C4-2B (cell line): ENCODE measurements around the gene DAPK1.
A peak's percentile ranks its signal among the peaks of the same experiment; 100 is the strongest.

Experiments used
- H3K27ac ChIP-seq: fragments of 450-650 bp; 2 replicates; pipeline ENCODE4 v1.5.1; 2017
- CTCF ChIP-seq: fragments of 450-650 bp; conservative IDR thresholded peaks from 2 replicates; pipeline ENCODE4 v1.5.1; 2017; ENCODE audit warnings: mild to moderate bottlenecking
- ZFX ChIP-seq: fragments of 450-650 bp; IDR thresholded peaks from 2 replicates; pipeline ENCODE4 v1.6.1; 2017

DAPK1 gene

GRCh38 chr9:87718852-87719612 is 221.4 kb downstream of the DAPK1 start:
- TF ChIP-seq CTCF (no peak), ZFX (no peak)

GRCh38 chr9:87720173-87720572 is 222.5 kb downstream of the DAPK1 start:
- no peak overlapping the region for H3K27ac ChIP-seq
- no peak for TF ChIP-seq CTCF
- no peak for TF ChIP-seq ZFX

More at GRCh38 chr9:87718852-87719612, 221.4 kb downstream of the DAPK1 start:
- H3K27ac ChIP-seq = no peak overlapping the region

GRCh38 chr9:87722393-87723088 is 224.9 kb downstream of the DAPK1 start:
- no peak overlapping the region for H3K27ac ChIP-seq
- TF ChIP-seq CTCF (no peak), ZFX (no peak)

- H3K27ac ChIP-seq = peak overlapping the region; percentile 78
- TF ChIP-seq CTCF (no peak), ZFX (no peak)
Observed at GRCh38 chr9:87725356-87725899, 227.8 kb downstream of the DAPK1 start.

- H3K27ac ChIP-seq = peak within 1 kb of the TSS; percentile 78
- peak; percentile 56 for TF ChIP-seq CTCF
- peak; percentile 98 for TF ChIP-seq ZFX
Observed at GRCh38 chr9:87725900-87726709, 228.4 kb downstream of the DAPK1 start, which contains the start of gene CTSL. CTSL (plus strand) TSS chr9:87726119; CDS start chr9:87727604, 1,485 bp downstream.

- H3K27ac ChIP-seq = no peak overlapping the region
- TF ChIP-seq CTCF (no peak), ZFX (no peak)
Observed at GRCh38 chr9:87729246-87729645, 231.6 kb downstream of the DAPK1 start.
